Activated T-helper 2 cell treated with anti-CD3 and anti-CD28 coated beads, Interferon-gamma antibody, Interleukin-2, Interleukin-4, amounts not matched to agents 10 μg/mL and 5 μg/mL and 100 μg/mL, durations not matched to agents 14 hours and 24 hours and 36 hours (primary cell): ENCODE data around the gene MCM5. TPM values are rescaled to one million over a fixed set of nuclear protein-coding genes. Genes with fewer than 3 reads are reported as not detected.
"Not testable (repeated sequence)": the region's sequence is repeated elsewhere in the genome, so short reads cannot be mapped to it uniquely, and the experiment has no call there.

ENCODE experiments used
- DNase-seq: peaks from one replicate; pipeline ENCODE4 v3.0.0; 2021; ENCODE audit warnings: low spot score
- H3K27ac Mint-ChIP-seq: one replicate; pipeline ENCODE4 v1.8.0; 2021; ENCODE audit warnings: mixed read lengths
- H3K27me3 Mint-ChIP-seq: one replicate; pipeline ENCODE4 v1.8.0; 2021; ENCODE audit warnings: low read depth, mixed read lengths
- H3K36me3 Mint-ChIP-seq: one replicate; pipeline ENCODE4 v1.8.0; 2021; ENCODE audit warnings: low read depth, mixed read lengths
- H3K4me1 Mint-ChIP-seq: one replicate; pipeline ENCODE4 v1.8.0; 2021; ENCODE audit warnings: low read depth, mixed read lengths
- H3K4me3 Mint-ChIP-seq: one replicate; pipeline ENCODE4 v1.8.0; 2021; ENCODE audit warnings: low read depth, mild to moderate bottlenecking, moderate library complexity, mixed read lengths
- H3K9me3 Mint-ChIP-seq: one replicate; pipeline ENCODE4 v1.8.0; 2021; ENCODE audit warnings: mixed read lengths
- intact Hi-C: fragments of 100-400 bp; cut with micrococcal nuclease; formaldehyde crosslinking; loops from one replicate; pipeline ENCODE4 v1.15.1; 2023
- total RNA-seq: library from RNA; stranded (reverse); gene quantifications from 2 replicates; pipeline ENCODE4 v1.2.3, GENCODE V29; 2022

MCM5 gene
- total RNA-seq, 1 donor from 2014 or later = 286 TPM

DNA sequence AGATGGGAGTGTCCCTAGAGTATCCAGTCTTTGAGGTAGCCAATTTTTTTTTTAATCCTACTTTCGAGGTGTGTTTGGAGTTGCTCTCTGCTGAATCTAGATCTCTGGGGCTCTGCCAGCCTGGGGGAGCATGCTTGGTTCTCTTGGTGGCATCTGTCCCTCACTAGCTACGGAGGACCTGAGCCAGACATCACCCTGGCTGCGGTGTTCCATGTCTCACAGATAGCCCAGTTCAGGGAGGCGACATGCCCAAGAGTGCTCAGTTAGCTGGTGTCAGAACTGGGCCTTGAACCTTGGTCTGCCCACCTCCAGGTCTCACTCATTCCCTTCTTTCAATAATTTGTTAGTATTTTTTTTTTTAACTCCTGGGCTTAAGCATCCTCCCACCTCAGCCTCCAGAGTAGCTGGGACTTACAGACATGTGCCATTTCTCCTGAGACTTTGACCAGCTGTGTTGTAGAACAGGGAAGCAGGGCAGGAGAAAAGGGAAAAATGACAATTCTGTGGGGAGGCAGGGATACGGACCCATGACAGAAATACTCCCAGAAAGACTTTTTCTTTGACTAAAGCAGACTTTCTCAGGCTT is 18.4 kb upstream of the MCM5 start:
- Mint-ChIP-seq H3K4me1 (peaks cover 17% of the 10 kb centered on the region), H3K27ac (no peak overlapping the region), H3K4me3 (peak overlapping the region; percentile 57), H3K36me3 (no peaks in the 10 kb centered on the region), H3K9me3 (no peaks in the 10 kb centered on the region), H3K27me3 (peaks cover 18% of the 10 kb centered on the region)
- intact Hi-C loops = loop anchor here (2.0 kb wide), 1 partner anchor 31 kb away; no protein-coding TSS in a partner anchor
- DNase-seq = no peak

GRCh38 chr22:35383679-35384071 is 16.3 kb upstream of the MCM5 start:
- H3K36me3 Mint-ChIP-seq = no peaks in the 10 kb centered on the region
- H3K9me3 Mint-ChIP-seq = no peaks in the 10 kb centered on the region
- DNase-seq = no peak
- H3K4me1 Mint-ChIP-seq = peaks cover 6% of the 10 kb centered on the region
- H3K4me3 Mint-ChIP-seq = no peak overlapping the region
- intact Hi-C loops = no loop called here
- H3K27ac Mint-ChIP-seq = no peak overlapping the region
- peaks cover 18% of the 10 kb centered on the region for H3K27me3 Mint-ChIP-seq

GRCh38 chr22:35384527-35384926 is 15.4 kb upstream of the MCM5 start:
- Mint-ChIP-seq H3K9me3 (no peaks in the 10 kb centered on the region), H3K27me3 (peaks cover 18% of the 10 kb centered on the region), H3K36me3 (no peaks in the 10 kb centered on the region), H3K27ac (no peak overlapping the region), H3K4me3 (no peak overlapping the region), H3K4me1 (peaks cover 6% of the 10 kb centered on the region)
- DNase-seq = no peak
- intact Hi-C loops = no loop called here

- Mint-ChIP-seq H3K4me1 (peaks cover 6% of the 10 kb centered on the region), H3K36me3 (no peaks in the 10 kb centered on the region), H3K9me3 (no peaks in the 10 kb centered on the region), H3K4me3 (no peak overlapping the region), H3K27ac (no peak overlapping the region), H3K27me3 (peaks cover 20% of the 10 kb centered on the region)
- intact Hi-C loops = no loop called here
- DNase-seq = no peak
Measured at GRCh38 chr22:35384975-35385588, 14.9 kb upstream of the MCM5 start.

DNA sequence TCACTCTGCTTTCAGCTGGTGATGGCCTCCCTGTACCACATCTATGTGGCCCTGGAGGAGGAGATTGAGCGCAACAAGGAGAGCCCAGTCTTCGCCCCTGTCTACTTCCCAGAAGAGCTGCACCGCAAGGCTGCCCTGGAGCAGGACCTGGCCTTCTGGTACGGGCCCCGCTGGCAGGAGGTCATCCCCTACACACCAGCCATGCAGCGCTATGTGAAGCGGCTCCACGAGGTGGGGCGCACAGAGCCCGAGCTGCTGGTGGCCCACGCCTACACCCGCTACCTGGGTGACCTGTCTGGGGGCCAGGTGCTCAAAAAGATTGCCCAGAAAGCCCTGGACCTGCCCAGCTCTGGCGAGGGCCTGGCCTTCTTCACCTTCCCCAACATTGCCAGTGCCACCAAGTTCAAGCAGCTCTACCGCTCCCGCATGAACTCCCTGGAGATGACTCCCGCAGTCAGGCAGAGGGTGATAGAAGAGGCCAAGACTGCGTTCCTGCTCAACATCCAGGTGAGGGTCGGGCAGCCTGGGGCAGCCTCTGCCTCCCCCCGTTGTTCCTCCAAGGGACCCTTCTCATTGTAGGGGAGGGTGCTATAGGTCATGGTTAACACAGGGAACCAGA is 13.2 kb upstream of the MCM5 start:
- no peaks in the 10 kb centered on the region for H3K36me3 Mint-ChIP-seq

DNA sequence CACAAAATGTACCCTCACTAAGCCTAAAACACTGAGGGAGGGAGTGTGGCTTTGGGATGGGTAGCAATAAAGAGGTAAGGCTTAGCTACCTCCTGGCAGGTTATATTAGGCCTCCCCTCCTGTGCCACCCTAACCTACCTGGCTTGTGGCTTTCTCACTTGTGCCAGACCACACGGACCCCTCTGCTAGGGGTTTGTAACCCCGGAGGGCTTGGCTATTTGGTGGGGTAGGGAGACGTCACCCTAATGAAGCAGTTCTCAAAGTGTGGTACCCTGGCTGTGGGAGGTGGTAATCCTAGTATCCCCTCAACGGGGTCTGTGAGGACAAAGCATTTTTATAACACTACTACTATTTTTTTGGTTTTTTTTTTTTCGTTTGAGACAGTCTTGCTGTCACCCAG is 9.0 kb upstream of the MCM5 start:
- Mint-ChIP-seq H3K36me3 (no peaks in the 10 kb centered on the region), H3K4me3 (no peak overlapping the region), H3K4me1 (peaks cover 6% of the 10 kb centered on the region), H3K27ac (no peak overlapping the region), H3K27me3 (peaks cover 4% of the 10 kb centered on the region), H3K9me3 (no peaks in the 10 kb centered on the region)
- no peak for DNase-seq
- intact Hi-C loops = no loop called here

More for the DNA sequence above, 13.2 kb upstream of the MCM5 start:
- Mint-ChIP-seq H3K9me3 (no peaks in the 10 kb centered on the region), H3K4me1 (no peaks in the 10 kb centered on the region), H3K27ac (no peak overlapping the region), H3K27me3 (peaks cover 14% of the 10 kb centered on the region), H3K4me3 (no peak overlapping the region)
- DNase-seq = no peak
- intact Hi-C loops = no loop called here

GRCh38 chr22:35392357-35392756 is 7.6 kb upstream of the MCM5 start:
- Mint-ChIP-seq H3K36me3 (no peaks in the 10 kb centered on the region), H3K9me3 (no peaks in the 10 kb centered on the region), H3K27ac (no peak overlapping the region), H3K27me3 (peaks cover 4% of the 10 kb centered on the region), H3K4me1 (peaks cover 6% of the 10 kb centered on the region), H3K4me3 (no peak overlapping the region)
- no peak for DNase-seq
- intact Hi-C loops = no loop called here

DNA sequence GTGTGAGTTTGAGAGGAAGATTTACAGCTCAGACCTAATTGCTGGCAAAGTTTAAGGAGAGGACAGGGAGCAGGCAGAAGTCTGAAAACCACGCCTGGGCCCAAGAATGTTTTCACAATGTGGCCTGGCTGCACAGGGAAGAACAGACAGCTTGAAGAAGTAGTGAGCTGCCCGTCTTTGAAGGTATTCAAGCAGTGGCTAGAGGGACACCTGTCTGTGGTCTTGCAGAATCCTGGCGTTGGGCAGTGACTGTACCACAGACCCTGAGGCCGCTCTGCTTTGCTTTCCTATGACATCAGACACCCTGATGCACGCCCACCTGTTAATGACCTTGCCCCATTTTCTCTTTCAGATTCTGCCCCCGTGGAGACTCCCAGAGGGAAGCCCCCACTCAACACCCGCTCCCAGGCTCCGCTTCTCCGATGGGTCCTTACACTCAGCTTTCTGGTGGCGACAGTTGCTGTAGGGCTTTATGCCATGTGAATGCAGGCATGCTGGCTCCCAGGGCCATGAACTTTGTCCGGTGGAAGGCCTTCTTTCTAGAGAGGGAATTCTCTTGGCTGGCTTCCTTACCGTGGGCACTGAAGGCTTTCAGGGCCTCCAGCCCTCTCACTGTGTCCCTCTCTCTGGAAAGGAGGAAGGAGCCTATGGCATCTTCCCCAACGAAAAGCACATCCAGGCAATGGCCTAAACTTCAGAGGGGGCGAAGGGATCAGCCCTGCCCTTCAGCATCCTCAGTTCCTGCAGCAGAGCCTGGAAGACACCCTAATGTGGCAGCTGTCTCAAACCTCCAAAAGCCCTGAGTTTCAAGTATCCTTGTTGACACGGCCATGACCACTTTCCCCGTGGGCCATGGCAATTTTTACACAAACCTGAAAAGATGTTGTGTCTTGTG is 6.6 kb upstream of the MCM5 start:
- no peaks in the 10 kb centered on the region for H3K9me3 Mint-ChIP-seq
- H3K27ac Mint-ChIP-seq = no peak overlapping the region
- intact Hi-C loops = no loop called here
- no peak overlapping the region for H3K4me3 Mint-ChIP-seq
- no peaks in the 10 kb centered on the region for H3K36me3 Mint-ChIP-seq
- DNase-seq = no peak
- peaks cover 6% of the 10 kb centered on the region for H3K4me1 Mint-ChIP-seq
- H3K27me3 Mint-ChIP-seq = peaks cover 4% of the 10 kb centered on the region

DNA sequence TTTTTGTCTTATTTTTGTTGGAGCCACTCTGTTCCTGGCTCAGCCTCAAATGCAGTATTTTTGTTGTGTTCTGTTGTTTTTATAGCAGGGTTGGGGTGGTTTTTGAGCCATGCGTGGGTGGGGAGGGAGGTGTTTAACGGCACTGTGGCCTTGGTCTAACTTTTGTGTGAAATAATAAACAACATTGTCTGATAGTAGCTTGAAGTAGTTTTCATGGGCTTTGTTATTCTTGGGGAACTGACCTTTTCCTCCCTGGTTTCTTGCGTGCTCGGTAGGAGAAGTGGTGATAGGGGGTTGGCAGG is 6.0 kb upstream of the MCM5 start:
- DNase-seq = no peak
- intact Hi-C loops = no loop called here
- no peak overlapping the region for H3K27ac Mint-ChIP-seq
- H3K9me3 Mint-ChIP-seq = no peaks in the 10 kb centered on the region
- no peaks in the 10 kb centered on the region for H3K36me3 Mint-ChIP-seq
- peaks cover 4% of the 10 kb centered on the region for H3K27me3 Mint-ChIP-seq
- peaks cover 6% of the 10 kb centered on the region for H3K4me1 Mint-ChIP-seq
- H3K4me3 Mint-ChIP-seq = no peak overlapping the region

DNA sequence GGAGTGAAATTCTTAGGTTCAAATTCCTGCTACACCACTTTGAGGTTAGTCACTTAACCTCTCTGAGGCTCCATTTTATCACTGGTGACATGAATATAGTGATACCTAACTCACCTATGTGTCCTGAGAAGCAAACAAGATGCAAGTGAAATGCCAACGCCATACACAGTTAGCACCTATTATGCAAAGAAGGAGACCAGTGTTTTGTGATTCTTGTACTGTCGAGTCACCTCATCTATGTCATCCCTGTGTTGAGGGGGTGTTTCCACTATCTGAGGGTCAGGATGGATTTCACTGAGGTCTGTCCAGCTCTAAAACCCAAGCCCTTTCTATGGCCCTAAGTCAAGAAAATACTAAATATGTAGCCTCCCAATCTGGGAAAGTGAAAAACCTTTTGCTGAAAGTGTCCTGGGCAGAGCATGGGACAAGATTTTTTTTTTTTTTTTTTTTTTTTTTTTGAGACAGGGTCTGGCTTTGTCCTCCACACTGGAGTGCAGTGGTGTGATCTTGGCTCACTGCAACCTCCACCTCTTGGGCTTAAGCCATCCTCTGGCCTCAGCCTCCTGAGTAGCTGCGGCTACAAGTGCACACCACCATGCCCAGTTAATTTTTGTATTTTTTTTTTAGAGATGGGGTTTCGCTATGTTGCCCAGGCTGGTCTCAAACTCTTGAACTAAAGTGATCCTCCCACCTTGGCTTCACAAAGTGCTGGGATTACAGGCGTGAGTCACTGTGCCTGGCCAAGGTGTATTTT is 5.0 kb upstream of the MCM5 start:
- H3K27me3 Mint-ChIP-seq = peaks cover 1% of the 10 kb centered on the region
- no peaks in the 10 kb centered on the region for H3K9me3 Mint-ChIP-seq
- intact Hi-C loops = no loop called here
- no peak for DNase-seq
- peaks cover 2% of the 10 kb centered on the region for H3K36me3 Mint-ChIP-seq
- H3K4me3 Mint-ChIP-seq = no peak overlapping the region
- H3K27ac Mint-ChIP-seq = no peak overlapping the region
- H3K4me1 Mint-ChIP-seq = peaks cover 6% of the 10 kb centered on the region

DNA sequence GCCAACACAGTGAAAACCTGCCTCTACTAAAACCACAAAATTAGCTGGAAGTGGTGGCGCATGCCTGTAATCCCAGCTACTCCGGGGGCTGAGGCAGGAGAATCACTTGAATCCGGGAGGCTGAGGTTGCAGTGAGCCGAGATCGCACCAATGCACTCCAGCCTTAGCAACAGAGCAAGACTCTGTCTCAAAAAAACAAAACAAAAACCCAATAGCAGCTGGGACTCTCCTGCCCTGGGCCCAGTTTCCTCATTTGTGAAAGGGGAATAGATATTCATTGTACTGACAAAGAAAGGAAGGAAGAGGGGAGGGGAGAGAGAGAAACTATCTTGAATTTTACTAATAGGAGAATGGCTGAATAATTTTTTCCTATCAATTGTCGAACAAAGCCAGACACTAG is 3.3 kb upstream of the MCM5 start:
- H3K27ac Mint-ChIP-seq, H3K9me3 Mint-ChIP-seq, DNase-seq, intact Hi-C loops, H3K4me3 Mint-ChIP-seq, H3K27me3 Mint-ChIP-seq: not testable (repeated sequence)
- H3K36me3 Mint-ChIP-seq = peaks cover 14% of the 10 kb centered on the region
- peaks cover 15% of the 10 kb centered on the region for H3K4me1 Mint-ChIP-seq

GRCh38 chr22:35397095-35397904 is 2.6 kb upstream of the MCM5 start:
- no peak for DNase-seq
- intact Hi-C loops = no loop called here
- Mint-ChIP-seq H3K36me3 (peaks cover 20% of the 10 kb centered on the region), H3K4me3 (no peak overlapping the region), H3K4me1 (peaks cover 19% of the 10 kb centered on the region), H3K27ac (no peak overlapping the region), H3K27me3 (no peaks in the 10 kb centered on the region), H3K9me3 (no peaks in the 10 kb centered on the region)
